BLaER1 treated with 17β-estradiol and CSF1 and Interleukin-3, amounts not matched to agents 10 nM and 100 nM (cell line): ENCODE results near the gene RHBDL2.

Experiments
- H3K27ac ChIP-seq, 11 experiments: shearing (Covaris generic); formaldehyde crosslinking; 2 replicates each; pipeline ENCODE4 v1.8.1; 2022
- H3K27me3 ChIP-seq, 11 experiments: shearing (Covaris generic); formaldehyde crosslinking; 2 replicates each; pipeline ENCODE4 v1.8.1; 2022
- H3K36me3 ChIP-seq, 11 experiments: shearing (Covaris generic); formaldehyde crosslinking; 2 replicates each; pipeline ENCODE4 v1.8.1; 2022
- H3K4me1 ChIP-seq, 10 experiments: shearing (Covaris generic); formaldehyde crosslinking; 2 replicates each; pipeline ENCODE4 v1.8.1; 2022
- H3K4me2 ChIP-seq, 11 experiments: shearing (Covaris generic); formaldehyde crosslinking; 2 replicates each; pipeline ENCODE4 v1.8.1; 2022
- H3K4me3 ChIP-seq, 10 experiments: shearing (Covaris generic); formaldehyde crosslinking; 2 replicates each; pipeline ENCODE4 v1.8.1; 2022
- H3K9ac ChIP-seq, 11 experiments: shearing (Covaris generic); formaldehyde crosslinking; 2 replicates each; pipeline ENCODE4 v1.8.1; 2022
- H3K9me3 ChIP-seq, 11 experiments: shearing (Covaris generic); formaldehyde crosslinking; replicated peaks in 1 of 11; 2 replicates each; pipeline ENCODE4 v1.8.1; 2022
- H4K20me1 ChIP-seq, 11 experiments: shearing (Covaris generic); formaldehyde crosslinking; 2 replicates each; pipeline ENCODE4 v1.8.1; 2022
- Cebpa-rat ChIP-seq, 11 experiments: shearing (Covaris generic); IDR thresholded peaks; 2 replicates each; pipeline ENCODE4 v1.8.1; 2022

The RHBDL2 gene

GRCh38 chr1:38896169-38896568 is 45.5 kb downstream of the RHBDL2 start:
- no peak for TF ChIP-seq Cebpa-rat (IDR thresholded peaks at IDR 0.05)
- Histone ChIP-seq H3K9me3 (no peaks in the 10 kb centered on the region), H3K4me3 (no peak overlapping the region), H3K9ac (no peak overlapping the region), H3K27me3 (no peaks in the 10 kb centered on the region), H3K27ac (no peak overlapping the region), H4K20me1 (peaks cover 0 to 8% (median 0%) of the 10 kb centered on the region in 11 experiments; a peak in 1 of 22 replicates), H3K4me2 (no peak overlapping the region), H3K36me3 (peaks cover 0 to 14% (median 0%) of the 10 kb centered on the region in 11 experiments; a peak in 1 of 22 replicates), H3K4me1 (no peaks in the 10 kb centered on the region)

DNA sequence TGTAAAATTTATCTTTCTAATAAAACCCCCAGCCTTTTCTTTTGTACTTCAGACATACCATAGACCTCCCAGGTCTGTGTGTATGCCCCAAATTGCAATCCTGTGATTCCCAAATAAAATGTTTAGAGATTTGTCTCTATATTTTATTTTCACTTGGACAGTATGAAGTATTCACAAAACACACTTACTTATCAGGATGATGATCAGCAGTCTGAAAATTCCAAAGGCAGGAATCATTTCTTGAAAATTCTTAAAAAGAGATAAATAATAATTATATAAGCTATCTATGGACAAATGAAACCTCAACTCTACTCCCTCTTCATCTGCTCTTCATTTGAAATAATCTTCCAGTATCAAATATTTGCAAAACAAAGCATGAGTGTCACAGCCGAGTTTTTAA is 48.7 kb downstream of the RHBDL2 start:
- H3K4me3 ChIP-seq = no peak overlapping the region
- no peaks in the 10 kb centered on the region for H3K27me3 ChIP-seq
- H3K36me3 ChIP-seq = peaks cover 0 to 30% (median 0%) of the 10 kb centered on the region in 11 experiments; a peak in 3 of 22 replicates
- H3K4me1 ChIP-seq = 0 out of 20 replicates have a peak, but pooled peaks cover 0 to 5% (median 0%) of the 10 kb centered on the region in 10 experiments
- peaks cover 0 to 8% (median 0%) of the 10 kb centered on the region in 11 experiments; a peak in 1 of 22 replicates for H4K20me1 ChIP-seq
- TF ChIP-seq Cebpa-rat (IDR thresholded peaks at IDR 0.05) = no peak
- no peak overlapping the region for H3K27ac ChIP-seq
- no peak overlapping the region for H3K9ac ChIP-seq
- H3K9me3 ChIP-seq = no peaks in the 10 kb centered on the region
- no peak overlapping the region for H3K4me2 ChIP-seq

DNA sequence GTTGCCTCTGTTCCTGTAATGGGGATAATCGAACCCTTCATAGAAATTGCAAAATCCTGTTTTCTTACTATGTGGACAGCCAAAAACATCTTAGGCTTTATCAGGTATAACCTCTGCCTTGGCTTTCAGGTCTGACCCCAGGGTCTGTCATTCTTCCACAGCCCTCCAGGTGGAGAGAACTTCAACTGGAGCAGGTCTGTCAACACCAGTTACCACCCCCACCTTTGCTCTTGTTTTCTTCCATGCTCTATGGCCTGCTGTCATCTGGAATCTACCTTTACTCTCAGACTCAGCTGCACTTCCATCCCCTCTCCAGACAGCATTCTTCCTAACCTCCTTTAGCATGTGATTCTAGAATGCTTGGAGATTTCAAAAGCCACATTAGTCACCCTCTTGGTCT is 49.9 kb downstream of the RHBDL2 start:
- Histone ChIP-seq H3K36me3 (peaks cover 0 to 26% (median 0%) of the 10 kb centered on the region in 11 experiments; a peak in 4 of 22 replicates), H3K9me3 (no peaks in the 10 kb centered on the region), H3K4me3 (no peak overlapping the region), H4K20me1 (peaks cover 0 to 8% (median 0%) of the 10 kb centered on the region in 11 experiments; a peak in 1 of 22 replicates), H3K9ac (no peak overlapping the region), H3K27ac (no peak overlapping the region), H3K27me3 (no peaks in the 10 kb centered on the region), H3K4me1 (0 out of 20 replicates have a peak, but pooled peaks cover 0 to 5% (median 0%) of the 10 kb centered on the region in 10 experiments), H3K4me2 (no peak overlapping the region)
- no peak for TF ChIP-seq Cebpa-rat (IDR thresholded peaks at IDR 0.05)

DNA sequence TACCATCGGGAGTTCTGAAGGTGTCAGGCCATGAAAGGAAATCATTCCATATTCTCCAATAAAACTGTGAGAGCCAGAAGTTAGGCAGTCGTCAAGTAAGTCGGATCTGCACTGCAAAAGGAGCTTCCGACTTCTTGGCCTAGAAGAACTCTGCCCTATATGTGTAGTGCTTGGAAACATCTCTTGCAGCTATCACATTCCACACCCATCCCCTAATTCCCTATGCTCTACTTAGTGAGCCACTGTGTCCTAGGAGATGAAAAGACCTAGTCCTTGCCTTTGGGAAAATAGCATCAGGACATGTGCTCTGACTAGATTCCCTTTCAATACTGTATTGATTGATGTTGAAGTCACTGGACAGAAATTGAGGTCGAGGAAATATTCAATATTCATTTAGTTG is 52.0 kb downstream of the RHBDL2 start:
- H4K20me1 ChIP-seq = peaks cover 0 to 8% (median 0%) of the 10 kb centered on the region in 11 experiments; a peak in 1 of 22 replicates
- peaks cover 0 to 26% (median 0%) of the 10 kb centered on the region in 11 experiments; a peak in 4 of 22 replicates for H3K36me3 ChIP-seq
- H3K4me2 ChIP-seq = no peak overlapping the region
- 0 out of 20 replicates have a peak, but pooled peaks cover 0 to 5% (median 0%) of the 10 kb centered on the region in 10 experiments for H3K4me1 ChIP-seq
- no peaks in the 10 kb centered on the region for H3K9me3 ChIP-seq
- TF ChIP-seq Cebpa-rat (IDR thresholded peaks at IDR 0.05) = no peak
- no peak overlapping the region for H3K9ac ChIP-seq
- H3K4me3 ChIP-seq = no peak overlapping the region
- H3K27ac ChIP-seq = no peak overlapping the region
- no peaks in the 10 kb centered on the region for H3K27me3 ChIP-seq

- Histone ChIP-seq H3K9ac (no peak overlapping the region), H3K4me1 (0 out of 20 replicates have a peak, but pooled peaks cover 0 to 5% (median 0%) of the 10 kb centered on the region in 10 experiments), H3K4me2 (no peak overlapping the region), H3K36me3 (peaks cover 0 to 26% (median 0%) of the 10 kb centered on the region in 11 experiments; a peak in 4 of 22 replicates), H3K27me3 (no peaks in the 10 kb centered on the region), H3K4me3 (no peak overlapping the region), H4K20me1 (peaks cover 0 to 10% (median 0%) of the 10 kb centered on the region in 11 experiments; a peak in 1 of 22 replicates), H3K9me3 (no peaks in the 10 kb centered on the region), H3K27ac (no peak overlapping the region)
- no peak for TF ChIP-seq Cebpa-rat (IDR thresholded peaks at IDR 0.05)
Observed at GRCh38 chr1:38888423-38889333, 53.0 kb downstream of the RHBDL2 start.

GRCh38 chr1:38885092-38885491 is 56.5 kb downstream of the RHBDL2 start:
- no peak overlapping the region for H3K9ac ChIP-seq
- no peak overlapping the region for H3K4me3 ChIP-seq
- TF ChIP-seq Cebpa-rat (IDR thresholded peaks at IDR 0.05) = no peak
- no peak overlapping the region for H3K4me2 ChIP-seq
- H4K20me1 ChIP-seq = peaks cover 0 to 12% (median 0%) of the 10 kb centered on the region in 11 experiments; a peak in 2 of 22 replicates
- no peaks in the 10 kb centered on the region for H3K27me3 ChIP-seq
- no peaks in the 10 kb centered on the region for H3K9me3 ChIP-seq
- peaks cover 0 to 8% (median 0%) of the 10 kb centered on the region in 11 experiments; a peak in 4 of 22 replicates for H3K36me3 ChIP-seq
- no peak overlapping the region for H3K27ac ChIP-seq
- H3K4me1 ChIP-seq = 0 out of 20 replicates have a peak, but pooled peaks cover 0 to 3% (median 0%) of the 10 kb centered on the region in 10 experiments

DNA sequence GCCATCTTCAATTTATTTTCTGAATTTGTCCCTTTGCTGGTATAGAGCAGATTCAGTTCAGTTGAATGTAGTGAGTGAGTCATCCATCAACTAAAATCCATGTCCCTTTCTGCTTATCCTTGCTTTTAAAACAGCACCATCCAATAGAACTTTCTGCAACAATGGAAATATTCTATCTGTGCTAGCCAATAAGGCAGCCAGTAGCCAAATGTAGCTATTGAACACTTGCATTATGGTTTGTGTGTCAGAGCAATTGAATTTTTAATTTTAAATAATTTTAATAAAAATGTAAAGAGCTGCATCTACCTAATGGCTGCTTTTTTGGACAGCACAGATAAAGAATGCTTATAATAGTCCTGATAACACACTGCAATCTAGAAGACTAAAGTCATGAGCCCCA is 60.1 kb downstream of the RHBDL2 start, which contains the start of gene GJA9:
Gene GJA9 (minus strand): TSS at position 101 of the 400 bp plus-strand sequence. CDS start 5,489 bp downstream, outside the sequence.
- no peaks in the 10 kb centered on the region for H3K9me3 ChIP-seq
- H3K4me2 ChIP-seq = no peak within 1 kb of the TSS
- no peak within 1 kb of the TSS for H3K27ac ChIP-seq
- H3K4me3 ChIP-seq = no peak within 1 kb of the TSS
- H3K4me1 ChIP-seq = no peaks in the 10 kb centered on the region
- 0 out of 22 replicates have a peak, but pooled peaks cover 0 to 2% (median 0%) of the 10 kb centered on the region in 11 experiments for H3K36me3 ChIP-seq
- H3K9ac ChIP-seq = no peak within 1 kb of the TSS
- no peak for TF ChIP-seq Cebpa-rat (IDR thresholded peaks at IDR 0.05)
- H3K27me3 ChIP-seq = no peaks in the 10 kb centered on the region
- H4K20me1 ChIP-seq = peaks cover 0 to 18% (median 0%) of the 10 kb centered on the region in 11 experiments; a peak in 2 of 22 replicates

DNA sequence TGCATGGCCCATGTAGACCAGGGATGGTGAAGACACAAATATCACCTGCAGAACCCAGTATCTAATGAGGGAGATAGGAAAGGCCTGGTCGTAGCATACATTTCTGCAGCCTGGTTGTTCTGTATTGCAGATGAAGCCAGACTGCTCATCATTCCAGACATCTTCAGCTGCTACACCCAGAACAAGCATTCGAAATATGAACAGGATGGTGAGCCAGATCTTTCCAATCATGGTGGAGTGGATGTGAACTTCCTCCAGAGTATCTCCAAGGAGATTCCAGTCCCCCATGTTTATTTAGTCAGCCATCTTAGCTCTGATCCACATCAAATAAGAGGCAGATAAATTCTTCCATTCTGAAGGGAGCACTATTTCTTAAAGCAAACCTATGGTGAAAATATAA is 65.8 kb downstream of the RHBDL2 start:
- Histone ChIP-seq H3K27me3 (no peaks in the 10 kb centered on the region), H4K20me1 (peaks cover 0 to 27% (median 12%) of the 10 kb centered on the region in 11 experiments; a peak in 9 of 22 replicates), H3K4me1 (peaks cover 18 to 31% (median 26%) of the 10 kb centered on the region in 10 experiments), H3K4me3 (no peak overlapping the region), H3K4me2 (no peak overlapping the region), H3K9ac (no peak overlapping the region), H3K9me3 (no peaks in the 10 kb centered on the region), H3K36me3 (peaks cover 0 to 5% (median 0%) of the 10 kb centered on the region in 11 experiments; a peak in 4 of 22 replicates), H3K27ac (no peak overlapping the region)
- no peak for TF ChIP-seq Cebpa-rat (IDR thresholded peaks at IDR 0.05)
